HuH-7.5 (cell line): Measurements from ENCODE around the gene SP2.

Source experiments
- DNase-seq: peaks from one replicate; pipeline ENCODE4 v3.0.0; 2011; ENCODE audit warnings: low spot score

SP2 gene

GRCh38 chr17:47949197-47949759, 53.2 kb downstream of the SP2 start:
- DNase-seq = peak; percentile 71

- no peak for DNase-seq
These were observed 53.9 kb downstream of the SP2 start for GRCh38 chr17:47949946-47950345.

- no peak for DNase-seq
These were observed 54.4 kb downstream of the SP2 start for GRCh38 chr17:47950448-47950847.

- no peak for DNase-seq
These were observed 56.4 kb downstream of the SP2 start for GRCh38 chr17:47952171-47953021.

GRCh38 chr17:47953909-47954308, 57.9 kb downstream of the SP2 start:
- DNase-seq = no peak

- DNase-seq = no peak
These were observed 59.7 kb downstream of the SP2 start for GRCh38 chr17:47955497-47956461.

- DNase-seq = no peak
These were observed 61.0 kb downstream of the SP2 start for GRCh38 chr17:47956791-47957590.

GRCh38 chr17:47957591-47958490, 61.8 kb downstream of the SP2 start, which contains the start of gene PRR15L:
Gene PRR15L (minus strand): TSS chr17:47957883. CDS start chr17:47953234, 4,649 bp downstream.
- peak; percentile 43 for DNase-seq

- DNase-seq = no peak
These were observed 64.0 kb downstream of the SP2 start for GRCh38 chr17:47959825-47960655.

GRCh38 chr17:47961406-47961805, 65.4 kb downstream of the SP2 start:
- DNase-seq = no peak

GRCh38 chr17:47962901-47963300, 66.9 kb downstream of the SP2 start:
- DNase-seq = no peak

- DNase-seq = no peak
These were observed 68.8 kb downstream of the SP2 start for GRCh38 chr17:47964856-47965255.

GRCh38 chr17:47966079-47966519, 70.1 kb downstream of the SP2 start:
- DNase-seq = no peak

- DNase-seq = no peak
These were observed 71.7 kb downstream of the SP2 start for GRCh38 chr17:47967607-47968252.

- DNase-seq = no peak
These were observed 72.8 kb downstream of the SP2 start for GRCh38 chr17:47968836-47969235.

- no peak for DNase-seq
These were observed 74.1 kb downstream of the SP2 start for GRCh38 chr17:47969930-47970724.

- peak; percentile 92 for DNase-seq
These were observed 74.9 kb downstream of the SP2 start, which contains the start of gene CDK5RAP3 for GRCh38 chr17:47970725-47971499. Gene CDK5RAP3 (plus strand): TSS chr17:47971113. CDS start chr17:47971147, 34 bp downstream.
